Natural killer cell (primary cell): ENCODE measurements around the gene CCDC81. TPM values are rescaled to one million over a fixed set of nuclear protein-coding genes. Genes with fewer than 3 reads are reported as not detected.

Source experiments
- ATAC-seq, 3 donors: fragments of 150-1000 bp in 2 of 3; fragments of 200-7000 bp in 1 of 3; cut with Tn5 transposase; 1 replicate in 1 of 3; 2 replicates in 2 of 3; pipeline ENCODE4 v1.10.0; 2021; ENCODE audit warnings: mild to moderate bottlenecking in 2 of 3, moderate library complexity in 2 of 3
- DNase-seq, 2 donors: peaks; one replicate each; pipeline versions ENCODE4 v3.0.0 to v3.0.0-alpha.2; 2013 to 2021; ENCODE audit warnings: mixed read lengths in 1 of 2
- H3K27ac ChIP-seq: one replicate; pipeline ENCODE4 v1.5.1; 2013; ENCODE audit warnings: mild to moderate bottlenecking, low read length
- H3K27me3 ChIP-seq: one replicate; pipeline ENCODE4 v1.6.1; 2013; ENCODE audit warnings: low read length; ENCODE audit not compliant: control insufficient read depth, insufficient read depth
- H3K36me3 ChIP-seq: one replicate; pipeline ENCODE4 v1.6.1; 2013; ENCODE audit warnings: low read length; ENCODE audit not compliant: control insufficient read depth, insufficient read depth
- H3K4me1 ChIP-seq: one replicate; pipeline ENCODE4 v1.6.1; 2013; ENCODE audit warnings: low read length; ENCODE audit not compliant: control insufficient read depth, insufficient read depth
- H3K4me3 ChIP-seq: one replicate; pipeline ENCODE4 v1.5.1; 2013; ENCODE audit warnings: low read length
- H3K9me3 ChIP-seq: one replicate; pipeline ENCODE4 v1.6.1; 2013; ENCODE audit warnings: low read length; ENCODE audit not compliant: control insufficient read depth, insufficient read depth
- H3K27ac Mint-ChIP-seq, 2 donors: one replicate each; pipeline ENCODE4 v1.8.0; 2022; ENCODE audit warnings: mild to moderate bottlenecking in 2 of 2, mixed read lengths in 2 of 2, moderate library complexity in 1 of 2
- H3K27me3 Mint-ChIP-seq, 2 donors: one replicate each; pipeline ENCODE4 v1.8.0; 2022; ENCODE audit warnings: low read depth in 2 of 2, mixed read lengths in 2 of 2
- H3K36me3 Mint-ChIP-seq: one replicate; pipeline ENCODE4 v1.8.0; 2022; ENCODE audit warnings: mixed read lengths
- H3K4me1 Mint-ChIP-seq, 2 donors: one replicate each; pipeline ENCODE4 v1.8.0; 2022; ENCODE audit warnings: mixed read lengths in 2 of 2
- H3K4me3 Mint-ChIP-seq: one replicate; pipeline ENCODE4 v1.8.0; 2022; ENCODE audit warnings: mild to moderate bottlenecking, moderate library complexity, mixed read lengths
- H3K9me3 Mint-ChIP-seq, 2 donors: one replicate each; pipeline ENCODE4 v1.8.0; 2022; ENCODE audit warnings: mixed read lengths in 2 of 2
- CTCF ChIP-seq: fragments of 200-600 bp; IDR thresholded peaks from one replicate; pipeline ENCODE4 v1.8.0; 2022; ENCODE audit warnings: antibody characterized with exemption
- WGBS: methylation state at CpG from one replicate; pipeline ENCODE4 v1.1.7; 2013; ENCODE audit warnings: missing lambda C conversion rate; ENCODE audit not compliant: insufficient coverage; 5-methylcytosine and 5-hydroxymethylcytosine counted together
- intact Hi-C: fragments of 100-400 bp; cut with micrococcal nuclease; formaldehyde crosslinking; loops from one replicate; pipeline ENCODE4 v1.14.2; 2022
- total RNA-seq, 4 donors: library from RNA; stranded (reverse); fragments of 120-200 nt in 1 of 4; gene quantifications; one replicate each; pipeline versions ENCODE4 v1.2.3 to v1.2.4, GENCODE V29; 2013 to 2022

The CCDC81 gene
- total RNA-seq, 3 donors from 2014 or later (not counting 1 experiment from before 2014, with no cell fraction given), result 0.64 to 0.90 (median 0.77) TPM

GRCh38 chr11:86458294-86459001 is 83.8 kb downstream of the CCDC81 start:
- Mint-ChIP-seq H3K9me3 (no peaks in the 10 kb centered on the region), H3K27ac (no peak overlapping the region), H3K4me3 (no peak overlapping the region), H3K4me1 (peaks cover 8% of the 10 kb centered on the region in 2 donors), H3K36me3 (no peaks in the 10 kb centered on the region), H3K27me3 (peaks cover 10 to 17% of the 10 kb centered on the region in 2 donors)
- TF ChIP-seq CTCF, result no peak
- 95% methylated on average over 5 of the region's 5 CpGs for WGBS
- no peaks in the 10 kb centered on the region for H3K36me3 ChIP-seq
- H3K27ac ChIP-seq, result no peak overlapping the region
- no peaks in the 10 kb centered on the region for H3K9me3 ChIP-seq
- intact Hi-C loops, result no loop called here
- no peak for ATAC-seq
- H3K4me3 ChIP-seq, result no peak overlapping the region
- H3K4me1 ChIP-seq, result peaks cover 7% of the 10 kb centered on the region
- no peak for DNase-seq
- H3K27me3 ChIP-seq, result no peaks in the 10 kb centered on the region

- H3K4me3 ChIP-seq, result no peak overlapping the region
- no peak overlapping the region for H3K4me3 Mint-ChIP-seq
- no peak overlapping the region for H3K27ac Mint-ChIP-seq
- 96% methylated on average over 1 of the region's 1 CpG for WGBS
- H3K36me3 ChIP-seq, result no peaks in the 10 kb centered on the region
- H3K27me3 ChIP-seq, result no peaks in the 10 kb centered on the region
- no peaks in the 10 kb centered on the region for H3K9me3 ChIP-seq
- DNase-seq (no peak), ATAC-seq (no peak)
- H3K4me1 Mint-ChIP-seq, result peaks cover 8% of the 10 kb centered on the region in 2 donors
- H3K4me1 ChIP-seq, result peaks cover 7% of the 10 kb centered on the region
- no peak overlapping the region for H3K27ac ChIP-seq
- intact Hi-C loops, result no loop called here
- H3K36me3 Mint-ChIP-seq, result no peaks in the 10 kb centered on the region
- peaks cover 10 to 17% of the 10 kb centered on the region in 2 donors for H3K27me3 Mint-ChIP-seq
- no peaks in the 10 kb centered on the region for H3K9me3 Mint-ChIP-seq
- TF ChIP-seq CTCF, result no peak
These were observed 84.3 kb downstream of the CCDC81 start for GRCh38 chr11:86459002-86459385.

GRCh38 chr11:86459682-86460460 is 85.2 kb downstream of the CCDC81 start:
- Mint-ChIP-seq H3K27ac (no peak overlapping the region), H3K36me3 (no peaks in the 10 kb centered on the region), H3K9me3 (no peaks in the 10 kb centered on the region), H3K4me1 (peaks cover 8% of the 10 kb centered on the region in 2 donors), H3K4me3 (no peak overlapping the region), H3K27me3 (peaks cover 10 to 18% of the 10 kb centered on the region in 2 donors)
- Histone ChIP-seq H3K9me3 (no peaks in the 10 kb centered on the region), H3K4me1 (peaks cover 7% of the 10 kb centered on the region), H3K4me3 (no peak overlapping the region), H3K27me3 (no peaks in the 10 kb centered on the region), H3K36me3 (no peaks in the 10 kb centered on the region), H3K27ac (no peak overlapping the region)
- intact Hi-C loops, result no loop called here
- TF ChIP-seq CTCF, result no peak
- 75% methylated on average over 3 of the region's 3 CpGs for WGBS
- DNase-seq, result no peak
- no peak for ATAC-seq
